Hepatocyte (in vitro differentiated cells): ENCODE measurements around the gene UBE2A.

ENCODE experiments used
- EZH2 ChIP-seq: fragments of 200-600 bp; sonication (generic); IDR thresholded peaks from 2 replicates; pipeline ENCODE4 v1.6.1; 2016; ENCODE audit warnings: antibody characterized with exemption, mild to moderate bottlenecking, borderline replicate concordance
- TF ChIP-seq, protein P1 (sequence below): fragments of 200-600 bp; sonication (generic); IDR thresholded peaks from 2 replicates; pipeline ENCODE4 v1.5.1; 2016; ENCODE audit warnings: antibody characterized with exemption, mild to moderate bottlenecking; ENCODE audit not compliant: poor library complexity

DNA sequence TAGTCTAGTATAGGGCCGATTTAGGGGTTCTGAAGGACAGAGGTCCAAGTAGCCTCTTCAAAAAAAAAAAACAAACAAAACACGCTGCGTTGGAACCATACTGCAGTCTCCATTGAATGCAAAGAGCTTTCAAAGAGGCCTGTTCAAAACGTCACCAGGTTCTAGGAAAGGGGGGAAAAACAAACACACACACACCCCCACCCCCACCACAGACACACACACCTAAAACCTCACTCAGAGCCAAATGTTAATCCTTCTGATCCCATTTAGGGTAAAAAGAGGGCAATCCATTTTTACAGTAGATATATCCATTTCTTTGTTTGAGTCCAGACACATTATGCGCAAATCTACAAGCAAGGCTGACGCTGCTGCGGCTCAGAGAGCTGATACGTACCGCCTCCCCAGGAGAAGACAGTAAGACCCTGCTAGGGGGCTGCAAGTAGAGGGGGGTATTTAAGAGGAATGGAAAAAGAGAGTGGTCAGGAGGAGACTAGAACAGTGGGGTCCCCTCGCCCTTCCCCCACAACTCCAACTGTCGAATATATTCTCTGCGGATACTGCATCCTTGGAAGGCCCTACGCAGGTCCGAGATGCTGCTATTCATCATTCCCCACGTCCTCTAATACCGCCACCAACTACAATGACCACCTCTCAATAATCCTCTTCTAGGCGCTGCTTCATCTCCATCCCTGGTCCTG lies 30.6 kb downstream of the UBE2A start:
- TF ChIP-seq EZH2: no peak
- TF ChIP-seq, protein P1, sequence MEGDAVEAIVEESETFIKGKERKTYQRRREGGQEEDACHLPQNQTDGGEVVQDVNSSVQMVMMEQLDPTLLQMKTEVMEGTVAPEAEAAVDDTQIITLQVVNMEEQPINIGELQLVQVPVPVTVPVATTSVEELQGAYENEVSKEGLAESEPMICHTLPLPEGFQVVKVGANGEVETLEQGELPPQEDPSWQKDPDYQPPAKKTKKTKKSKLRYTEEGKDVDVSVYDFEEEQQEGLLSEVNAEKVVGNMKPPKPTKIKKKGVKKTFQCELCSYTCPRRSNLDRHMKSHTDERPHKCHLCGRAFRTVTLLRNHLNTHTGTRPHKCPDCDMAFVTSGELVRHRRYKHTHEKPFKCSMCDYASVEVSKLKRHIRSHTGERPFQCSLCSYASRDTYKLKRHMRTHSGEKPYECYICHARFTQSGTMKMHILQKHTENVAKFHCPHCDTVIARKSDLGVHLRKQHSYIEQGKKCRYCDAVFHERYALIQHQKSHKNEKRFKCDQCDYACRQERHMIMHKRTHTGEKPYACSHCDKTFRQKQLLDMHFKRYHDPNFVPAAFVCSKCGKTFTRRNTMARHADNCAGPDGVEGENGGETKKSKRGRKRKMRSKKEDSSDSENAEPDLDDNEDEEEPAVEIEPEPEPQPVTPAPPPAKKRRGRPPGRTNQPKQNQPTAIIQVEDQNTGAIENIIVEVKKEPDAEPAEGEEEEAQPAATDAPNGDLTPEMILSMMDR: no peak
